ENCODE results near the gene ADISSP. TPM values are rescaled to one million over a fixed set of nuclear protein-coding genes. Genes with fewer than 3 reads are reported as not detected.

The ADISSP gene
- total and polyA plus RNA-seq, 2 donors (not counting 1 experiment from before 2014, with no cell fraction given), result 18.4 to 28.8 TPM

DNA sequence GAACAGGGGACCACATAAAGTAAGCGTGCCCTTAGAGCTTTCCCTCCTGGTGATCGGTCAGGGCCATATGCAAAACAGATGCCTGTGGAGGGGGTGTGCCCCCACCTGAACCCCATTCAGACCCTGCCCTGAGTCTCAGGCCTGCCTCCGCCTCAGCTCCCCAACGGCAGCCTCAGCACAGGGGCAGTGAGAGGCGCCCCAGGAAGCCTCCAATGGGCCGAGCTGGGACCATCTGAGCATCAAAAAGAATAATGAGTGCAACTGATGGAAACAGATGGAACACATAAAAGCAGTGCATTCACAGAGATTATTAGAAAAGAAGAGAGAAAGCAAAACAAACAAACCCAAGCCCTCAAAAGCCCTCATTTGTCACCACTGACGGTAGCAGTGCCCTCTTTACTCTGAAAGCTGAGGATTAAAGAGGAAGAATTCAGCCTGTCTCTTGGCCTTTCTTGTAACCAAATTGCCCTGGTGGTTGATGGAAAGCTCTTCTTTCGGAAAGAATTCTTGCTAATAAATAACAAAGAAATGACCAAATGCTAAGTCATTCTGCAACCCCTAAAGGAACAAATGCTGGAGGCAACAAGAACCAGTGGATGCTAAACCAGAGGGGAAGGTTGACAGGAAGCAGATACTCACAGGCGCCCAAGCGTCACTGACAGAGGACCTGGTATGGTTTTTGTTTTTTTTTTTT is 6.8 kb downstream of the ADISSP start:
- H3K4me2 ChIP-seq (replicated peaks; ENCODE audit: low read depth, low read length, poor library complexity, severe bottlenecking), result no peak overlapping the region
- ChIA-PET CTCF (interaction anchor here (0.6 to 0.7 kb wide), 3 partner anchors 311 to 1257 kb away, joined by 3 to 4 read pairs (median 3); no protein-coding TSS in a partner anchor), POLR2A (no interaction called here)
- Mint-ChIP-seq H3K9me3 (ENCODE audit: insufficient read depth) (no peaks in the 10 kb centered on the region), H3K4me1 (peaks cover 17% of the 10 kb centered on the region), H3K27me3 (no peaks in the 10 kb centered on the region), H3K4me3 (no peak overlapping the region), H3K27ac (no peak overlapping the region)
- peaks cover 5 to 12% of the 10 kb centered on the region in 2 donors for H3K4me1 ChIP-seq (ENCODE audit: control insufficient read depth in 2 of 2, insufficient read depth in 2 of 2, low read length in 2 of 2)
- DNase-seq, result no peak
- ATAC-seq (ENCODE audit: low read depth), result no peak
- H3K36me3 ChIP-seq (replicated peaks in 1 of 2; ENCODE audit: control extremely low read depth in 1 of 2, control insufficient read depth in 1 of 2, extremely low read depth in 1 of 2, insufficient read depth in 2 of 2, low read length in 1 of 2), result peaks cover 0 to 8% of the 10 kb centered on the region in 2 experiments
- no peak overlapping the region for H3K27ac ChIP-seq (ENCODE audit: low read length in 2 of 2)
- no peak overlapping the region for H3K4me3 ChIP-seq (ENCODE audit: control extremely low read depth in 1 of 5, extremely low read depth in 1 of 5, insufficient read depth in 1 of 5, low read depth in 2 of 5, low read length in 4 of 5)
- no peak overlapping the region for H2AFZ ChIP-seq (ENCODE audit: insufficient read depth, low read depth, low read length, poor library complexity, severe bottlenecking)
- intact Hi-C loops (cut with micrococcal nuclease), result no loop called here
- TF ChIP-seq CTCF (IDR thresholded peaks at IDR 0.05) (no peak), EZH2 (IDR thresholded peaks at IDR 0.05; ENCODE audit: borderline replicate concordance, insufficient read depth, low read depth, low read length, poor library complexity, severe bottlenecking) (no peak)
- H4K20me1 ChIP-seq (ENCODE audit: control insufficient read depth, insufficient read depth, low read length, poor library complexity, severe bottlenecking), result no peaks in the 10 kb centered on the region
- H3K9ac ChIP-seq (ENCODE audit: low read length), result no peak overlapping the region
- H3K79me2 ChIP-seq (ENCODE audit: control insufficient read depth, insufficient read depth, low read length), result peaks cover 16% of the 10 kb centered on the region
- WGBS (ENCODE audit: insufficient coverage), result 88% methylated on average over 4 of the region's 10 CpGs
- H3K27me3 ChIP-seq (replicated peaks in 1 of 4; ENCODE audit: control extremely low read depth in 1 of 4, control insufficient read depth in 3 of 4, insufficient read depth in 4 of 4, low read length in 3 of 4), result no peaks in the 10 kb centered on the region
- peaks cover 0 to 4% (median 0%) of the 10 kb centered on the region in 3 donors for H3K9me3 ChIP-seq (ENCODE audit: control extremely low read depth in 1 of 3, control insufficient read depth in 2 of 3, insufficient read depth in 1 of 3, low read length in 2 of 3)

- Mint-ChIP-seq H3K4me1 (peaks cover 17% of the 10 kb centered on the region), H3K4me3 (no peak overlapping the region), H3K27me3 (no peaks in the 10 kb centered on the region), H3K27ac (peak overlapping the region; percentile 59), H3K9me3 (ENCODE audit: insufficient read depth) (no peaks in the 10 kb centered on the region)
- 95% methylated on average over 11 of the region's 11 CpGs for WGBS (ENCODE audit: insufficient coverage)
- Histone ChIP-seq H4K20me1 (ENCODE audit: control insufficient read depth, insufficient read depth, low read length, poor library complexity, severe bottlenecking) (no peaks in the 10 kb centered on the region), H3K27me3 (replicated peaks in 1 of 4; ENCODE audit: control extremely low read depth in 1 of 4, control insufficient read depth in 3 of 4, insufficient read depth in 4 of 4, low read length in 3 of 4) (no peaks in the 10 kb centered on the region), H3K4me2 (replicated peaks; ENCODE audit: low read depth, low read length, poor library complexity, severe bottlenecking) (no peak overlapping the region), H3K9ac (ENCODE audit: low read length) (no peak overlapping the region), H3K79me2 (ENCODE audit: control insufficient read depth, insufficient read depth, low read length) (peaks cover 16% of the 10 kb centered on the region), H3K4me3 (ENCODE audit: control extremely low read depth in 1 of 5, extremely low read depth in 1 of 5, insufficient read depth in 1 of 5, low read depth in 2 of 5, low read length in 4 of 5) (no peak overlapping the region), H3K9me3 (ENCODE audit: control extremely low read depth in 1 of 3, control insufficient read depth in 2 of 3, insufficient read depth in 1 of 3, low read length in 2 of 3) (peaks cover 0 to 4% (median 0%) of the 10 kb centered on the region in 3 donors), H2AFZ (ENCODE audit: insufficient read depth, low read depth, low read length, poor library complexity, severe bottlenecking) (no peak overlapping the region), H3K27ac (ENCODE audit: low read length in 2 of 2) (no peak overlapping the region), H3K4me1 (ENCODE audit: control insufficient read depth in 2 of 2, insufficient read depth in 2 of 2, low read length in 2 of 2) (peaks cover 5 to 12% of the 10 kb centered on the region in 2 donors), H3K36me3 (replicated peaks in 1 of 2; ENCODE audit: control extremely low read depth in 1 of 2, control insufficient read depth in 1 of 2, extremely low read depth in 1 of 2, insufficient read depth in 2 of 2, low read length in 1 of 2) (peaks cover 0 to 8% of the 10 kb centered on the region in 2 experiments)
- ATAC-seq (ENCODE audit: low read depth) (no peak), DNase-seq (no peak)
- POLR2A ChIA-PET, result no interaction called here
- no peak for TF ChIP-seq EZH2 (IDR thresholded peaks at IDR 0.05; ENCODE audit: borderline replicate concordance, insufficient read depth, low read depth, low read length, poor library complexity, severe bottlenecking)
- TF ChIP-seq CTCF (IDR thresholded peaks at IDR 0.05), result no peak
- intact Hi-C loops (cut with micrococcal nuclease), result no loop called here
- CTCF ChIA-PET, result interaction anchor here (0.6 kb wide), 1 partner anchor 999 kb away, joined by 3 read pairs; no protein-coding TSS in a partner anchor
Measured at GRCh38 chr20:3759884-3760283, 7.7 kb downstream of the ADISSP start.

All from B cell (primary cell).